ENCODE data around the gene ALDH1L1.
A peak's percentile ranks its signal among the peaks of the same experiment; 100 is the strongest.

Gene ALDH1L1

DNA sequence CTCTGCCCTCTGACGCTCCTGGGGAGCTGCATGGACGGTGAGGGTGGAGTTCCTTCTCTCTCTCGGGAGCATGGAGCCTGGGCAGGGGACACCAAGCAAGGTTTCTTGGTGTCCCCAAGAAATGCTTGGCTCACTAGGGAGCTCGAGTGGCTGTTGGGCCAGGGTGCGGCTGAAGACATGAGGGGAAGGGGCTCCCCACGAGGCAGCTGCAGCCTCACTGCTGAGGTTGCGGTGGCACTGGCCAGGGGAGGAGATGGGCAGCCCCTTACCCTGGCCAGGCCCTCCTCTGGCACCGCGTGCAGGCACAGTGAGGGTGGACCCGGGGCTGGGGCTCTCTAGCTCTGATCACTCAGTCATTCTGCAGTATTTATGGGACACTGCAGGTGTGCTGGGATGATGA lies 52.9 kb downstream of the ALDH1L1 start:
- DNase-seq: no peak
- in situ Hi-C loops (cut with HindIII; ENCODE audit: low pct_ligation_motif_present, low pct_unique_long_range_greater_than_20kb, low sequenced_read_pairs): no loop called here

DNA sequence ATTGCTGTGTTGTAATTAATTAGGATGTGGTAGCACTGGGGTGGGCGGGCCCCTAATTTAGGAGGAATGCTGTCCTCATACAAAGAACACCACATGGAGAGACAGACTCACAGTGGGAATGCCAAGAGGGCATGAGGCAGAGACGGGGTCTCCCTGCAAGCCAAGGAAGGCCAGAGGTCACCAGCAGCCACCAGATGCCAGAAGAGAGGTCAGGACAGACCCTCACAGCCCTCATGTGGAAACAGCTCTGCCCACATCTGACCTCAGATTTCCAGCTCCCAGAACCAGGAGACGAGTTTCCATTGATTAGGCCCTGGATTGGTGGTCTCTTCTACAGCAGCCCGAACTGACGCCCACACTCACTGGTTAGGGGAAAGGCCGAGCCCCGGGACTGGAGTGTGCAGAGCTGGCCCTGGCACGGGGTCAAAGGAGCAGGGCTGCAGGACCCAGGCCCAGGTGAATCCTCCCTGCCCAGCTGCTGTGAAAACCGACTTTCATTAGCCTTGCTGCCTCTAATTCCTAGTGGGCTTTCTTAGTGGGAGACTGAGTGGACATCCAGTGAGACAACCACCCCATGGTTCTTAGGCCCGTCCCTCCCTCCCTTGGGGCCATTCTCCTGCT lies 53.5 kb downstream of the ALDH1L1 start:
- in situ Hi-C loops (cut with HindIII; ENCODE audit: low pct_ligation_motif_present, low pct_unique_long_range_greater_than_20kb, low sequenced_read_pairs): no loop called here
- no peak for DNase-seq

GRCh38 chr3:126126286-126126685 lies 54.1 kb downstream of the ALDH1L1 start:
- no peak for DNase-seq
- in situ Hi-C loops (cut with HindIII; ENCODE audit: low pct_ligation_motif_present, low pct_unique_long_range_greater_than_20kb, low sequenced_read_pairs): no loop called here

DNA sequence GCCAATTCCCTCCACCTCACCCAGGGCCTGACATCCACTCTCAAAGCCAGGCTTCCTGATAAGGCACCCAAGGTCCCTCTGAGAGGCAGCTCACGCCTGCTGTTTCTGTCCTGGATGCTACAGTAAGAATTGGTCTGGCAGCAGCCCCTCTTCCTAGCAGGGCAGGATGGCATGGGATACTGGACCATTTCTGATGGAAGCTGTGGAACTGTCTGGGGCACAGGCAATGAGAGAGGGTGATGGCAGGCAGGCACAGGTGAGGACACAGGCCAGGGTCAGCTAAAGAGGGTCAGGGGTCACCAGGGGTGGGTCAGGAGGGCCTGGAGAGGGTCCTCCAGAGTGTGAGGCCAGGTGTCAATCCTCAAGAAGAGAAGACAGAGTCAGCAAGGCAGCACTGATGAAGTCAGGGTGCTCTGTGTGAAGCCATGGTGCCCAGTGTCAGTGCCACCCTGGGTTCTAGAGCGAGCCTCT lies 54.6 kb downstream of the ALDH1L1 start:
- DNase-seq: no peak
- in situ Hi-C loops (cut with HindIII; ENCODE audit: low pct_ligation_motif_present, low pct_unique_long_range_greater_than_20kb, low sequenced_read_pairs): no loop called here

- in situ Hi-C loops (cut with HindIII; ENCODE audit: low pct_ligation_motif_present, low pct_unique_long_range_greater_than_20kb, low sequenced_read_pairs): no loop called here
- DNase-seq: no peak
These were observed 55.0 kb downstream of the ALDH1L1 start for GRCh38 chr3:126125341-126125740.

- in situ Hi-C loops (cut with HindIII; ENCODE audit: low pct_ligation_motif_present, low pct_unique_long_range_greater_than_20kb, low sequenced_read_pairs): no loop called here
- DNase-seq: no peak
These were observed 55.5 kb downstream of the ALDH1L1 start for GRCh38 chr3:126124896-126125295.

DNA sequence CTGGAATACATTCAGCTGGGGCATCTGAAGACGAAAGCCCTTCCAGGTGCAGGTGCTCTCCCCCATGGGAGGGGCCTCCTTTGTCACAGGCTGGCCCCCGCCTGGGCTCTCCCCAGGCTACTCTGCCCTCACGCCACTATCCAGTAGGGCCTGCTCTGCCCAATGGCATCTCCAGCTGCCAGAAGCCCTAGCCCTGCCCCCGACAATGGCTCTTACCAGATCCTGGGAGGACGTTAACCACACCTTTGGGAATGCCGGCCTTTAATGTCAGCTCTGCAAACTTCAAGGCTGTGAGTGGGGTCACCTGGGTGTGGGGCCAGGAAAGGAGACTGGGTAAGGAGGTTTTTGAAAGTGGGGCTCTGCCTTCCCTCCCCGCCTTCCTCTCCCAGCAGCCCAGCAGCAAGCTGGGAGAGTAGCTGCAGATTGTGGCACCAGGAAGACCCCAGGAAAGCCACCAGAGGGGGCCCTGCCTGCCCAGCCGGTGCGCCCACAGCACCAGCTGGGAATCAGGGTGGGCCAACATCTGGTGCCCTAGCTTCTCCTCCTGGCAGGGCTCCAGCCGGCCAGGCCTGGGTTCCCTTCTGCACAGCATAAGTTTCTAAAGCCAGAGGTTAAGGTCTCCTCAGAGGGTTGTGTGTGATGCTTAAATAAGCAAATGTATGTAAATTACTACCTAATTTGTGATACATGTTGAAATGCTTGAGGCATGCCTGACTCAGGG lies 56.1 kb downstream of the ALDH1L1 start:
- no peak for DNase-seq

GRCh38 chr3:126121632-126122031 lies 58.8 kb downstream of the ALDH1L1 start:
- no peak for DNase-seq
- in situ Hi-C loops (cut with HindIII; ENCODE audit: low pct_ligation_motif_present, low pct_unique_long_range_greater_than_20kb, low sequenced_read_pairs): no loop called here

More for the DNA sequence above, 56.1 kb downstream of the ALDH1L1 start:
- in situ Hi-C loops (cut with HindIII; ENCODE audit: low pct_ligation_motif_present, low pct_unique_long_range_greater_than_20kb, low sequenced_read_pairs): no loop called here

DNA sequence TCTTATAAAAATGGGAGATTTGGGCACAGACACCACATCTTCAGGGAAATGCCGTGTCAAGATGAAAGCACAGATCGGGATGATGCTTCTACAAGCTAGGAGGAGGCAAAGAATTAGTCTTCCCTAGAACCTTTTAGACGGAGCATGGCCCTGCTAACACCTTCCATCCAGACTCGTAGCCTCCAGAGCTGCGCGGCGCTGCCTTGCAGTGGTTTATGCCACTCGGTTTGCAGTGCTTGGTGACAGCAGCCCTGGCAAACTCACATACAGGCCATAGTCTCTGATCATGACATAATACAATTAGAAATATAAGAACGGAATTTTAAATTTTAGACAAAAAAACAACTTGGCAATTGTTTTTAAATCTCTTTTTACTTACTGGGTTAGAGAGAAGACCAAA lies 59.3 kb downstream of the ALDH1L1 start:
- DNase-seq: no peak
- in situ Hi-C loops (cut with HindIII; ENCODE audit: low pct_ligation_motif_present, low pct_unique_long_range_greater_than_20kb, low sequenced_read_pairs): no loop called here

DNA sequence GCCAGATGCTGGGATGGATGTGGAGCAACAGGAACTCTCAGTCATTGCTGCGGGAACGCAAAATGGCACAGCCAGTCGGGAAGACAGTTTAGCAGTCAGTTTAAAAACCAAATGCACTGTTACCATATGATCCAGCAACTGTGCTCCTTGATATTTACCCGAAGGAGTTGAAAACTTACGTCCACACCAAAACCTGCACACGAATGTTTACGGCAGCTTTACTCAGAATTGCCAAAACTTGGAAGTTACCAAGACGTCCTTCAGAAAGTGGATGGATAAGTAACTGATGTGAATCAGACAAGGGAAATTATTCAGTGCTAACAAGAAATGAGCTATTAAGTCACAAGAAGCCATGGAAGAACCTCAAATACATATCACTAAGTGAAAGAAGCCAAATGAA lies 60.4 kb downstream of the ALDH1L1 start:
- in situ Hi-C loops (cut with HindIII; ENCODE audit: low pct_ligation_motif_present, low pct_unique_long_range_greater_than_20kb, low sequenced_read_pairs): no loop called here
- DNase-seq: no peak

DNA sequence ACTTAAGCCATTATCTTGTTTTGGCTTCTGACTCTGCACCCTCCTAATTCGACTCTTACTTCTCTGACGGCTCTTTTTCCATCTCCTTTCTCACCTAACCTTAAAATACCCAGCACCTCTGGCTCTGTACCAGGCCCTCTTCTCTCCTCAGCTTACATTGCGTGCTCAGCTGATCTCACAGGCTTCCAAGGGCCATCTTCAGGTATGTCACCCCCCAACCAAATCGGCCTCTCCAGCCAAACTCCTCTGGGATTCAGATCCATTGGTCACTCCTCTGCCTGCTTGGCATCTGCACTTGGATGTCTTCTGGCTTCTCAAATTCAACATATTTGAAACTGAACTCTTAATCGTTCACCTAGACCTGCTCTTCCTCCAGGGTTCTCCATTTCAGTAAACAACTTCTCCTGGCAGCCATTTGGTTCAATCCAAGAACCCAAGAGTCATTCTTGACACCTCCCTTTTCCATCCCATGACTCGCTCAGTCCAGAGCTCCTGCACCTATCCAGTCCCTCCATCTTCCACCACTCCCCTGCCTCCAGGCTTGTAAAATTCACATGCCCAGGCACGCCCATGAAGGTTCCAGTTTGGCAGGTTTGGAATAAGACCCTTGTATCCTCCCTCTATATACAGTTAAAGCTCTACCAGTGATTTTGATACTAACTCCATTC lies 61.2 kb downstream of the ALDH1L1 start:
- no peak for DNase-seq
- in situ Hi-C loops (cut with HindIII; ENCODE audit: low pct_ligation_motif_present, low pct_unique_long_range_greater_than_20kb, low sequenced_read_pairs): no loop called here

GRCh38 chr3:126118591-126118990 lies 61.8 kb downstream of the ALDH1L1 start:
- in situ Hi-C loops (cut with HindIII; ENCODE audit: low pct_ligation_motif_present, low pct_unique_long_range_greater_than_20kb, low sequenced_read_pairs): no loop called here
- no peak for DNase-seq

DNA sequence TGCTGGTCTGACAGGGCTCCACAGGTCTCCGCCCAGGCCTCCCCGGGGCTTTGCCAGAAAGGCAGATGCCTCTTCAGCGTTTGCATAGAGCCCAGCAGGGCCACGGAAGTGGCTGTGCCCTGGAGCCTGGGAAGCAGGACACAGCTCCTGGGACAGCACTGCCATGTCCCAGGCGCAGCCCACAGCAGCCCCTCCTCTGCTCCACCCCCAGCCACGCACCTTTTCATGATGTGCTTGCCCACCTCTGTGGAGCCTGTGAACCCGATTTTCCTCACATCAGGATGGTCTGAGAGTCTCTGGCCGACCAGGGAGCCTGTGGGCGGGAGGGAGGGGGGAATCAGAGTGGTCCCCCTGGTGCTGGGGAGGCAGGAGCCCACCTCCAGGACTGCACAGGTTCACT lies 62.6 kb downstream of the ALDH1L1 start:
- in situ Hi-C loops (cut with HindIII; ENCODE audit: low pct_ligation_motif_present, low pct_unique_long_range_greater_than_20kb, low sequenced_read_pairs): no loop called here

GRCh38 chr3:126117212-126117611 lies 63.2 kb downstream of the ALDH1L1 start:
- in situ Hi-C loops (cut with HindIII; ENCODE audit: low pct_ligation_motif_present, low pct_unique_long_range_greater_than_20kb, low sequenced_read_pairs): no loop called here
- DNase-seq: no peak

More for the DNA sequence above, 62.6 kb downstream of the ALDH1L1 start:
- no peak for DNase-seq

- no peak for DNase-seq
- in situ Hi-C loops (cut with HindIII; ENCODE audit: low pct_ligation_motif_present, low pct_unique_long_range_greater_than_20kb, low sequenced_read_pairs): no loop called here
These were observed 63.9 kb downstream of the ALDH1L1 start for GRCh38 chr3:126116526-126116925.

DNA sequence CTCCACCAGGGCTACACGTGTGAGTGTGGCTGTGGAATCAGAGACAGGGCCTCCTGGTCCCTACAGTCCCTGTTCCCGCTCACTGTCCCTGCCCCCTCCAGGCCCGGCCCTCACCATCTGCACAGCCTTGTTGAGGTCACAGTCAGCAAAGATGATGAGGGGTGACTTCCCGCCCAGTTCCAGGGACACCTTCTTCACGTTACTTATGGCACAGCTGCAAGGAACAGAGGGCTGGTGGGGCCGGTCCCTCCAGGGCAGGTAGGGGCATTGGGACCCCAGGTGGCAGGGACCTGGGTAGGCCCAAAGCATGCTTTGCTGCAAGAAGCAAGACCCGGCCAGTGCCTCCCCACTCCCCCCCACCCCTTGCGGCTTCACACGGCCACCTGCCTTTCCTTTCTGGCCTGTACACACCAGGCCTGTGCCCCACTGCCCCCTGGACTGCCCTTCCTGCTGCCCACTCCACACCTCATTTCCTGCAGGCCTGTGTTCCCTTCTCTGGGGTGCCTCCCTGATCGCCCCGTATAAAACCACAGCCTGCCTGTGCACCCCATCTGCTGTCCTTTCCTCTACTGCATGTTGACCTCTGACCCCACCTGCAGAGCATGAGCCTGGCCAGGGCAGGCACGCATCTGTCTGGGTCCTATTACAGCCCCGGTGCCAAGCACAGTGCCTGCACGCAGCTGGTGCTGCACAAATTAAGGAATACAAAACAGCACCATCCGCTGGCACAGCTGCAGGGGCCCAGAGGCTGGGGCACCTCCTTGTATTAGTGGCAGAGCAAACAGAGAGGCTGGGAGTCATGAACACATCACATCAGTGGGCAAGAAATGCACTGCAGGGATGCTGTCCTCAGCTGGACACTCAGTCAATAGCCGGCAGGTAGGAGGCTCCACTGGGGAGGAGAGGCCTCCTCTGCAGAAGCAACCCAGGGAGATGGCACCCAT lies 65.7 kb downstream of the ALDH1L1 start:
- in situ Hi-C loops (cut with HindIII; ENCODE audit: low pct_ligation_motif_present, low pct_unique_long_range_greater_than_20kb, low sequenced_read_pairs): no loop called here
- no peak for DNase-seq

DNA sequence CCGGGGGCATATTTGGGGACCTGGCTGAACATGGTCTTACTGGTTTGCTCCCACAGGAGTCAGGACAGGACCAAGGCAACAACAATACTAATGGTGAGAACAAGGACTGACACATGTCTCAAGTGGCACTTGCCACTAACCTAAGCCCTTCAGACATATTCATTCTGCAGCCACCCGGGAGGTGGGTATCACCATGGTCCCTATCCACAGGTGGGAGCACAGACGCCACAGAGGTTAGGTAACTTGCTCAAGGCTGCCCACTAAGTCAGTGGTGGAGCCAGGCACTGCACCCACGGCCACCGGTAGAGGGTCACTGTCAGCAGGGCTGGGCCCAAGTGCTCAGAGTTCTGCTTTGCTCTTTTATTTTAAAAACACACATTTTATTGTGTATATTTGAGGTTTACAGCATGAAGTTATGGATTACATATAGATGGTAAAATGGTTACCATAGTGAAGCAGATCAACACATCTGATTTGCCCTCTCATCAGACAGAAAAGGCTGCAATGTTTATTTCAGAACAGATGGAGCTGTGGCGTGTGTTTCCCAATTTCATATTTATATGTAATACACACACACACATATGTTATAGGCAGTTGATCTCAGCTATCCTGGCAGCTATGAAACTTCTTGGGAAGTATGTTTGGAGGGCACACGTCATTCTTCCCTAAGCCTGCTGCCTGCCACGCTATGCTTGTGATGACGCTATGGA lies 66.5 kb downstream of the ALDH1L1 start:
- peak; percentile 2 for DNase-seq
- in situ Hi-C loops (cut with HindIII; ENCODE audit: low pct_ligation_motif_present, low pct_unique_long_range_greater_than_20kb, low sequenced_read_pairs): no loop called here

GRCh38 chr3:126113238-126113555 lies 67.2 kb downstream of the ALDH1L1 start:
- DNase-seq: no peak
- in situ Hi-C loops (cut with HindIII; ENCODE audit: low pct_ligation_motif_present, low pct_unique_long_range_greater_than_20kb, low sequenced_read_pairs): no loop called here
